ENCODE data around the gene NF1. TPM values are rescaled to one million over a fixed set of nuclear protein-coding genes. Genes with fewer than 3 reads are reported as not detected.
"Not testable (repeated sequence)": the region's sequence is repeated elsewhere in the genome, so short reads cannot be mapped to it uniquely, and the experiment has no call there.

Gene NF1
- polyA plus RNA-seq, 3 donors from 2014 or later: 2.1 to 4.7 (median 3.5) TPM

DNA sequence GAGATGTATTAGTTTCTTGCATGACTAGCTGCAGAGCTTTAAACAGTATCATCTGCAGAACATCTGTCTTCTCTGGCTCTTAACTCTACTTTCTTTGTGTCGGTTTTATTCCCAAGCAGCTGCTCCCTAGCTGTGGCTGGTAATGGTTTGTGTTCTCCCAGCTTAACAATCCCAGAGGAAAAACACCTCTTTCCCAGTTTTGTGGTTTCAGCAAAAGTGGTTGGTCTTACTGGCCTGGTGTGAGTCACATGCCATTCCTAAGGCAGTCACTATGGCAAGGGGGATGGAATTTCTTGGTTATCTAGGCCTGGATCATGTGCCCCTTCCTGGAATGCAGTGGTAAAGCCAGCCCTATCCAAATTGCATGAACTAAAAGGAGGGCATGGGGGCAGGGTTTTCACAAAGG is 174.8 kb downstream of the NF1 start:
- no peaks in the 10 kb centered on the region for H3K9me3 Mint-ChIP-seq
- no peak overlapping the region for H3K27ac Mint-ChIP-seq
- H3K27me3 Mint-ChIP-seq (ENCODE audit: low read depth in 3 of 3): peaks cover 0 to 1% (median 0%) of the 10 kb centered on the region in 3 donors
- H3K36me3 Mint-ChIP-seq: peaks cover 18 to 44% (median 26%) of the 10 kb centered on the region in 3 donors
- H3K4me1 Mint-ChIP-seq: no peaks in the 10 kb centered on the region
- H3K4me3 Mint-ChIP-seq: no peak overlapping the region
- DNase-seq: no peak

DNA sequence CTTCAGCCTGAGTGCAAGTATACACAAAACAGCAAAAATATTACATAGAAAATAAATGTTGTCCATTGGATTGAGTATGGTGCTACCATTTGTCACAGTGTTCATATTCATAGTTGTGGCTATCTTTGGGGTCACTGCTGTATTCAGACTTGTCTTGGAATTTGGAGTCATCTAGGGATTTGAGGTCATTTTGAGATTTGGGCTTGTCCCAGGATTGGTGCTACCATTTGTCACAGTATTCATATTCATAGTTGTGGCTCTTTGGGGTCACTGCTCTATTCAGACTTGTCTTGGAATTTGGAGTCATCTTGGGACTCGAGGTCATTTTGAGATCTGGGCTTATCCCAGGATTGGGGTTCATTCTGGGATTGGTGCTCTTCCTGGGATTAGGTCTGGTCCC is 177.5 kb downstream of the NF1 start:
- DNase-seq: no peak
- H3K9me3 Mint-ChIP-seq: no peaks in the 10 kb centered on the region
- no peak overlapping the region for H3K27ac Mint-ChIP-seq
- no peak overlapping the region for H3K4me3 Mint-ChIP-seq
- H3K27me3 Mint-ChIP-seq (ENCODE audit: low read depth in 3 of 3): no peaks in the 10 kb centered on the region
- H3K36me3 Mint-ChIP-seq: peaks cover 12 to 30% (median 27%) of the 10 kb centered on the region in 3 donors
- no peaks in the 10 kb centered on the region for H3K4me1 Mint-ChIP-seq

DNA sequence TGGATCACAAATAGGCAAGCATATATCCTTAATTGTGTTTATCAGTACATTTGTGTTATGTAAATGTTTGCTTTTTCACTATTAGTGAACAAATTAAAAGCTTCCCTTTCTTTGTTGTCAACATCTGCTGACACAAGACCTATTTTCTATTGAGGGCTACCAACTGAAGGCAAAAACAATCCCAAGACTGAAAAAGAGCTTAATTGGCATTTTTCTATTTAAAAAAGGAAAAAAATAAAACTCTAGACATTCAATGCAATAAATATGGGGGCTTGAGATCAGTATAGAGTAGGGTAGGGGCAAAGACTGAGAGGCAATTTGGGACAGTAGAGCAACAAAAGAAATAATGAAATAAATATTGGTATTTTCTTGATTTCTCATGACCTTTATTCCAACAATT is 178.0 kb downstream of the NF1 start:
- DNase-seq: no peak

DNA sequence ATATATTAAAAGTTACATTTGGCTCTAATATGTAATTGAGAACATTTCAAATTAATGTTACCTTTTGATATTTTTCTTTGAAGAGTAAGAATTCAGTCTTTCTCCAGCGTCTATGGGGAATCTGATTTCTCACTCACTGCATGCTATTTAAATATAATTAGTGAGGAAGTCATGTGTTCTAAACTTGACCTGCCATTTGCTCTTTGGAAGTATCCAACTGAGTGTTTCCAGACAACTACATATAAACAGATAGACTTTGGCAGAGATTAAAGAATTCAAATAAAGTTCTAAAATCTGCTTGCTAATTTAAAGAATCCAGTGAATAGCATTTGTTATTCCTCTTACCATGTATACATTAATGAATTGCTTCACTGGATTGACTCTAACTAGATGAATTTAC is 178.7 kb downstream of the NF1 start:
- Mint-ChIP-seq H3K36me3 (peaks cover 6 to 27% (median 26%) of the 10 kb centered on the region in 3 donors), H3K4me1 (no peaks in the 10 kb centered on the region), H3K4me3 (no peak overlapping the region), H3K27ac (no peak overlapping the region), H3K9me3 (no peaks in the 10 kb centered on the region), H3K27me3 (ENCODE audit: low read depth in 3 of 3) (no peaks in the 10 kb centered on the region)
- DNase-seq: no peak

More for the DNA sequence above, 178.0 kb downstream of the NF1 start:
- Mint-ChIP-seq H3K4me3 (no peak overlapping the region), H3K4me1 (no peaks in the 10 kb centered on the region), H3K27ac (no peak overlapping the region), H3K36me3 (peaks cover 9 to 27% (median 25%) of the 10 kb centered on the region in 3 donors), H3K27me3 (ENCODE audit: low read depth in 3 of 3) (no peaks in the 10 kb centered on the region), H3K9me3 (no peaks in the 10 kb centered on the region)

DNA sequence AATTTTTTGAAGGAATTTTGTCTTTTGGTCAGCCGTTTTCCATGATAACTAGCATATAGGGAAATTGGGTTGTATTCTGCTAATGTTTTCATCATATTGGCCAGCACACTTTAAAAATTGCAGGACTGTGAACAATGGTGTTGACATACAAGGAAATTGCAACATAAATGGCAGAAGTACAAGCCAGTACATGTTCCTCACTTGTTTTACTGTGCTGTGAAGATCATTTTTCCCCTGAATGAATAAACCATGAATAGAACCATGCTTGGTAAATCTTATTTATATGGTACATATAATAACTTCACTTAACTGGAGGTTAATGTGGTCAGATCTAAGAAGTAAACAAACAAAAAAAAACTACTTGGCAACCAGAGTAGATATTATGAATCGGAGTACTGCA is 179.5 kb downstream of the NF1 start:
- DNase-seq: no peak
- peaks cover 0 to 3% (median 0%) of the 10 kb centered on the region in 3 donors for H3K27me3 Mint-ChIP-seq (ENCODE audit: low read depth in 3 of 3)
- H3K4me3 Mint-ChIP-seq: no peak overlapping the region
- no peak overlapping the region for H3K27ac Mint-ChIP-seq
- no peaks in the 10 kb centered on the region for H3K9me3 Mint-ChIP-seq
- no peaks in the 10 kb centered on the region for H3K4me1 Mint-ChIP-seq
- H3K36me3 Mint-ChIP-seq: peaks cover 6 to 23% (median 22%) of the 10 kb centered on the region in 3 donors

DNA sequence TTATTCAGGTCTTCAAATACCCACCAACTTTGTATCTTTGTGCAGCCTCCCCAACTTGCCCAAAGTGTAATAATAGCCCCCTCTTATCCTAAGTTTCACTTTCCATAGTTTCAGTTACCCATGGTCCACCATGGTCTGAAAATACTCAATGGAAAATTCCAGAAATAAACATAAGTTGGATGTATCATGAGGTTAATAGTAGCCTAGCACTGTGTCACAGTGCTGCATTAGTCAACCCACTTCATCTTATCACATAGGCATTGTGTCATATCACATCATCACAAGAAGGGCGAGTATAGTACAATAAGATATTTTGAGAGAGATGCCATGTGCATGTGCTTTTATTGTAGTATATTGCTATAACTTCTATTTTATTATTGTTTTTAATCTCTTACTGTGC is 180.3 kb downstream of the NF1 start:
- H3K36me3 Mint-ChIP-seq: peaks cover 6 to 22% (median 21%) of the 10 kb centered on the region in 3 donors
- no peaks in the 10 kb centered on the region for H3K4me1 Mint-ChIP-seq
- no peak for DNase-seq
- H3K27me3 Mint-ChIP-seq (ENCODE audit: low read depth in 3 of 3): peaks cover 0 to 3% (median 0%) of the 10 kb centered on the region in 3 donors
- peak overlapping the region in 1 of 6 donors; percentile 9 for H3K27ac Mint-ChIP-seq
- no peaks in the 10 kb centered on the region for H3K9me3 Mint-ChIP-seq
- H3K4me3 Mint-ChIP-seq: no peak overlapping the region

DNA sequence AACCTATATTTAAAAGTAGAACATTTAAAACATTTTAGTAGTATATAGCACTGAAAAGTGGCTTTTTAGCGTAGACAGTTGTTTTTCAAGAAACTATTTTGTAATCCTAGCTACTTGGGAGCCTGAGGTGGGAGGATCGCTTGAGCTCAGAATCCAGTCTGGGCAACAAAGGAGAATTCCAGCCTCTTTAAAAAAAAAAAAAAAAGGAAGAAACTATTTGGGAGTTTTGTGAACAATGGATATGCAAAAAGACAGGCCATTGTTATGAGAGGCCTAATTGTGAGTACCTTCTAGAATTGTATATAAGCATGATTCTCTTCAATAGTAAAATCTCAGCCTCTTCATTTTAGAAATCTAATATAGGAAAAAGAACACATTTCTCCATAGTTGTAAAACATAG is 184.6 kb downstream of the NF1 start:
- Mint-ChIP-seq H3K36me3 (peaks cover 19 to 29% (median 20%) of the 10 kb centered on the region in 3 donors), H3K9me3 (no peaks in the 10 kb centered on the region), H3K27me3 (ENCODE audit: low read depth in 3 of 3) (peaks cover 0 to 3% (median 0%) of the 10 kb centered on the region in 3 donors), H3K4me3 (no peak overlapping the region), H3K4me1 (no peaks in the 10 kb centered on the region), H3K27ac (no peak overlapping the region)
- DNase-seq: no peak

DNA sequence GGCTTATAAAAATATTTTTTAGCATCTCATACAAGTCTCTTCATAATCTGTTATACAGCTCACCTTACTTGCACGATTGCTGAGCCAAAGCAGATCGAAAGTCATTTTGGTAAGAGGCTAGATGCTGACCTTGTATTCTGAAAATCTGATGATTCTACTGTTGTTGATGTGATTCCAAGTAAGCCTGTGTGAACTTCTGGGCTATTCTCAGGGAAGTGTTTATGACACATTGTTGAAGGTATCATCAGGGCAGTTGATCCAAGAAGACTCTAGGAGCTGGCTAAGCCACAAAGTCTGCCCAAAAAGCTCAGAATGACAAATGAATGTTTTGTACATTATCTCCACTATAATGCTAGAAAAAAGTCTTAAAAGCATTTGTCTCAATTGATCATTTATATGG is 186.3 kb downstream of the NF1 start:
- no peaks in the 10 kb centered on the region for H3K4me1 Mint-ChIP-seq
- H3K9me3 Mint-ChIP-seq: no peaks in the 10 kb centered on the region
- DNase-seq: no peak
- H3K27me3 Mint-ChIP-seq (ENCODE audit: low read depth in 3 of 3): peaks cover 0 to 3% (median 0%) of the 10 kb centered on the region in 3 donors
- H3K27ac Mint-ChIP-seq: no peak overlapping the region
- peaks cover 19 to 22% (median 20%) of the 10 kb centered on the region in 3 donors for H3K36me3 Mint-ChIP-seq
- H3K4me3 Mint-ChIP-seq: no peak overlapping the region

DNA sequence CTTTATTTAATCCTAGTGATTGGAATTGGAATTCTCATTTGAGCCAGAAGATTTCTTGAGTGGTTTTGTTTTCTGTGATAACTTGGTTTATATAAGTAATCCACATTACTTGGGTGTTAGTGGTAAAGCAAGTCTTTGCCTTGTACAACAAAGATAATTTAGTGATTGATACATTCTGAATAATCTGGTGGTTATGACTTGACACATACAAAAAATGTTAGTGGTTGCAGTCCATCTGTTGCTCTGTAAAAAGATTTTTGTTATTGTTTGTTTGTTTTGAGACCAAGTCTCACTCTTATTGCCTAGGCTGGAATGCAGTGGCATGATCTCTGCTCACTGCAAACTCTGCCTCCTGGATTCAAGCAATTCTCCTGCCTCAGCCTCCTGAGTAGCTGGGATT is 189.1 kb downstream of the NF1 start:
- Mint-ChIP-seq H3K4me1 (peaks cover 0 to 5% of the 10 kb centered on the region in 2 donors), H3K36me3 (peaks cover 13 to 18% (median 14%) of the 10 kb centered on the region in 3 donors), H3K9me3 (no peaks in the 10 kb centered on the region)

DNA sequence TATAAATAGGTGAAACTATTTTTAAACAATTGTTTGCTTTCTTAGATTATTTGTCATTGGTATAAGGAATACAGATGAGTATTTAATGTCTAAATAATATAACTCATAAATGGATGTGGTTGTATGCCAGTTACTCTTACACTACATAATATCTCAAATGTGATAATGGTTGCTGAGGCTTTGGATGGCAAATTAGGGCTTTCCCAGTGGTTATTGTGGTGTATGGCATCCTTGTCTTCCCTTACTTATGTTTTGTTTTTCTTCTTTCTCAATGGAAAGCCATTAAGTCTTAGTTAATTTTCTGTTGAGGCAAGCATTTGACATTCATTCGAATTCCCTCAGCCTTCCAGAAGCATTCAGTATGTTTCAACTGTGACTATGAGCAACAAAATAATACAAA is 191.8 kb downstream of the NF1 start:
- Mint-ChIP-seq H3K27ac (no peak overlapping the region), H3K4me3 (no peak overlapping the region), H3K36me3 (peaks cover 7 to 18% (median 14%) of the 10 kb centered on the region in 3 donors), H3K9me3 (no peaks in the 10 kb centered on the region), H3K4me1 (peaks cover 8 to 9% of the 10 kb centered on the region in 2 donors), H3K27me3 (ENCODE audit: low read depth in 3 of 3) (peaks cover 0 to 3% (median 0%) of the 10 kb centered on the region in 3 donors)
- no peak for DNase-seq

More for the DNA sequence above, 189.1 kb downstream of the NF1 start:
- peaks cover 0 to 3% (median 0%) of the 10 kb centered on the region in 3 donors for H3K27me3 Mint-ChIP-seq (ENCODE audit: low read depth in 3 of 3)
- no peak overlapping the region for H3K27ac Mint-ChIP-seq
- DNase-seq: no peak
- H3K4me3 Mint-ChIP-seq: no peak overlapping the region

DNA sequence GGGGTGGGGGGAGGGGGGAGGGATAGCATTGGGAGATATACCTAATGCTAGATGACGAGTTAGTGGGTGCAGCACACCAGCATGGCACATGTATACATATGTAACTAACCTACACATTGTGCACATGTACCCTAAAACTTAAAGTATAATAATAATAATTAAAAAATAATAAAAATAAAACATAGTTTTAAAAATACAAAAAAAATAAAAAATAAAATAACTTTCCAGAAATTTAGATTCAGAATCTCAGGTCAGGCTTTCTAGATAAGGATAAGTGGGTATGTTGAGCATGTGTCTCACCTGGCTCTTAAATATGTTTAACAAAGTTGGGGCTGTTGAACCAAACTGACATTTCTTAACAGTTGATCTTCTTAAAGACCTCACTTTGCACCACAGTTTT is 193.2 kb downstream of the NF1 start:
- not testable (repeated sequence) for H3K4me3 Mint-ChIP-seq; DNase-seq; H3K9me3 Mint-ChIP-seq; H3K4me1 Mint-ChIP-seq; H3K27me3 Mint-ChIP-seq (ENCODE audit: low read depth in 3 of 3)
- Mint-ChIP-seq H3K27ac (peak overlapping the region in 1 of 6 donors; percentile 1), H3K36me3 (peaks cover 0 to 11% (median 8%) of the 10 kb centered on the region in 3 donors)

DNA sequence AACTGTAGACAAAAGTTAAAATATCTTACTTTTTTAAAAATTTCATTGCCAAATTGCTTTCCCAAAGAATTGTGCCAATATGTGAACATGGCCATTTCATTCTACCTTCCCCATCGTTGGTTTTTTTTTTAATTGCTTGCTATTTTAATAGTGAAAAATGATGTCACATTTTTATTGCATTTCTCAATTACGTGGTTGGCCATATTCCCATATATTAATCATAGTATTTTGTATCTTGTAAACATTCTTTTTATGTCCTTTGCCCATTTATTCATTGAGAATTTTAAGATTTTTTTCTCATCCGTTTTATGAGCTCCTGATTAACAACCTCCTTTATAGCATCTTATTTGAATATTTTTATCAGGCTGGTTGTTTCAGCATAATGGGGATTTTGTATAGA is 195.0 kb downstream of the NF1 start:
- H3K4me1 Mint-ChIP-seq: peaks cover 8 to 9% of the 10 kb centered on the region in 2 donors
- no peak for DNase-seq
- no peaks in the 10 kb centered on the region for H3K9me3 Mint-ChIP-seq
- peaks cover 0 to 3% (median 0%) of the 10 kb centered on the region in 3 donors for H3K27me3 Mint-ChIP-seq (ENCODE audit: low read depth in 3 of 3)
- no peak overlapping the region for H3K4me3 Mint-ChIP-seq
- H3K36me3 Mint-ChIP-seq: peaks cover 0 to 10% (median 8%) of the 10 kb centered on the region in 3 donors
- H3K27ac Mint-ChIP-seq: peak overlapping the region in 1 of 6 donors; percentile 17

DNA sequence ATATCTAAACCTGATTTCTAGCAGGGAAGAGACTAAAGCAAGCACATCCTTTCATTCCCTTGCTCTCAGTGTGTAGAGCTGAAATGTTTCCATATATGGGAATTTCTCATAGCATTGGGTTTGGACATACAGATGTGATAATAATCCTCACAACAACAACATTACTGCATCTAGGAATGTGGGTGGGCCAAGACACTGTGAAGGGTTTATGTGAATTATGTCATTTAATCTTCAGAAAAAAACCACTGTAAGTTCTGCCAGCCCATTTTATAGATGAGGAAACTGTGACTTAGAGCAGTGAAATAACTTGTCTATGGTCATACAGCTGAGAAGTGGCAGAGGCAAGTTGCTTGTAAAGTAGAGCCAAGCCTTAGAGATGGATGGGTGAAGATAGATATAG is 197.0 kb downstream of the NF1 start:
- Mint-ChIP-seq H3K27me3 (ENCODE audit: low read depth in 3 of 3) (peaks cover 0 to 3% (median 0%) of the 10 kb centered on the region in 3 donors), H3K36me3 (peaks cover 0 to 11% (median 10%) of the 10 kb centered on the region in 3 donors), H3K9me3 (no peaks in the 10 kb centered on the region), H3K4me1 (peaks cover 8 to 9% of the 10 kb centered on the region in 2 donors), H3K27ac (no peak overlapping the region), H3K4me3 (no peak overlapping the region)
- DNase-seq: no peak

DNA sequence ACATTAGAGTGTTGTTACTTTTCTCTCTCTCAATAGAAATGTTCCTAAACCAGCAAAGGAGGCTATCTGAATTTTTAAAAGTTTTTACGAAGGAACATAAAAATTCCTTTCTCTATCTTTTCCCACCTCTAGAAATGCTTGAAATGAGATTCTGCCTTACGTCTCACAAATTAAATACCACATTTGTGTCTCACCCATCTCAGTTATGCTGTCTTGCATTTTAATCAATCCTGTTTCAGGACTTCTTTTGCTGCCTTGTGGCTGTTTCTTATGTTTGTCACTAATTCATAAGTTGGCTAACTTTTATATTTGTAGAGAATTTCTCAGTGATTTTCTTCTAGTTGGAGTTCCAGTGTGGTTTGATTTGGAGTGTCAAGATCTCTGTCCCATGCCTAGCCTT is 198.8 kb downstream of the NF1 start:
- Mint-ChIP-seq H3K27me3 (ENCODE audit: low read depth in 3 of 3) (peaks cover 0 to 2% (median 0%) of the 10 kb centered on the region in 3 donors), H3K4me3 (no peak overlapping the region), H3K27ac (no peak overlapping the region), H3K36me3 (peaks cover 0 to 6% (median 5%) of the 10 kb centered on the region in 3 donors), H3K9me3 (no peaks in the 10 kb centered on the region), H3K4me1 (peaks cover 4 to 8% of the 10 kb centered on the region in 2 donors)
- DNase-seq: no peak

DNA sequence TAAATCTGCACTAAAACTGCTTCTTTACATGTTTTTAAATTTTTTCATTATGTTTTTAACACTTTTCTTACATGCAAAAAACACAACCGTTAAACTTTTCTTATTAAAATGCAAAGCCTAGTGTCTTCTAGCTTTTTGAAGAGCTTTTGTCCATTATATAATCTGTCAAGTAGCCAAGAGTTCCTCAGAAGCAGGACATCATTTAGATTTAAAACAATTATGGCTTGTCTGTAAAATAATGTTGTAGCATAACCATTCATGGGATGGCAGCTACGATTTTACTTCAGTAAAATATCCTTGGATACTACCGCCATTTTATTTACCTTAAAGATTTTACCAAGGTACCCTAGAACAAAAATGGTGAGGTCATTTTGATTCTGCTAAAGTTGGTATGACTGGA is 199.5 kb downstream of the NF1 start:
- H3K4me3 Mint-ChIP-seq: no peak overlapping the region
- H3K9me3 Mint-ChIP-seq: no peaks in the 10 kb centered on the region
- DNase-seq: no peak
- H3K36me3 Mint-ChIP-seq: peaks cover 0 to 6% (median 0%) of the 10 kb centered on the region in 3 donors
- H3K4me1 Mint-ChIP-seq: peaks cover 4 to 8% of the 10 kb centered on the region in 2 donors
- peaks cover 0 to 2% (median 0%) of the 10 kb centered on the region in 3 donors for H3K27me3 Mint-ChIP-seq (ENCODE audit: low read depth in 3 of 3)
- H3K27ac Mint-ChIP-seq: no peak overlapping the region
